ENCODE results near the gene CLEC16A.

GRCh38 chr16:11188801-11189740 is 244.7 kb downstream of the CLEC16A start:
- TF ChIP-seq, protein P1, sequence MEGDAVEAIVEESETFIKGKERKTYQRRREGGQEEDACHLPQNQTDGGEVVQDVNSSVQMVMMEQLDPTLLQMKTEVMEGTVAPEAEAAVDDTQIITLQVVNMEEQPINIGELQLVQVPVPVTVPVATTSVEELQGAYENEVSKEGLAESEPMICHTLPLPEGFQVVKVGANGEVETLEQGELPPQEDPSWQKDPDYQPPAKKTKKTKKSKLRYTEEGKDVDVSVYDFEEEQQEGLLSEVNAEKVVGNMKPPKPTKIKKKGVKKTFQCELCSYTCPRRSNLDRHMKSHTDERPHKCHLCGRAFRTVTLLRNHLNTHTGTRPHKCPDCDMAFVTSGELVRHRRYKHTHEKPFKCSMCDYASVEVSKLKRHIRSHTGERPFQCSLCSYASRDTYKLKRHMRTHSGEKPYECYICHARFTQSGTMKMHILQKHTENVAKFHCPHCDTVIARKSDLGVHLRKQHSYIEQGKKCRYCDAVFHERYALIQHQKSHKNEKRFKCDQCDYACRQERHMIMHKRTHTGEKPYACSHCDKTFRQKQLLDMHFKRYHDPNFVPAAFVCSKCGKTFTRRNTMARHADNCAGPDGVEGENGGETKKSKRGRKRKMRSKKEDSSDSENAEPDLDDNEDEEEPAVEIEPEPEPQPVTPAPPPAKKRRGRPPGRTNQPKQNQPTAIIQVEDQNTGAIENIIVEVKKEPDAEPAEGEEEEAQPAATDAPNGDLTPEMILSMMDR (IDR thresholded peaks at IDR 0.05): no peak
- no peak for TF ChIP-seq EP300 (IDR thresholded peaks at IDR 0.05)

All from gastroesophageal sphincter (tissue), 3 donors.